Stomach (tissue), 9 donors: Measurements from ENCODE around the gene R3HDM2. TPM values are rescaled to one million over a fixed set of nuclear protein-coding genes. Genes with fewer than 3 reads are reported as not detected.
"Not testable (repeated sequence)": the region's sequence is repeated elsewhere in the genome, so short reads cannot be mapped to it uniquely, and the experiment has no call there.

Source experiments
- DNase-seq, 2 donors: peaks; one replicate each; pipeline versions ENCODE4 v3.0.0 to v3.0.0-alpha.2; 2013 to 2019
- H3K27ac ChIP-seq, 5 donors: fragments of 200-600 bp in 4 of 5; sonication (generic) in 4 of 5; one replicate each; pipeline ENCODE4 v1.5.1; 2013 to 2019; ENCODE audit warnings: mild to moderate bottlenecking in 1 of 5, moderate library complexity in 1 of 5
- H3K27me3 ChIP-seq, 3 donors: fragments of 200-600 bp; sonication (generic); one replicate each; pipeline ENCODE4 v1.5.1; 2017 to 2019; ENCODE audit warnings: mixed run types in 1 of 3
- H3K36me3 ChIP-seq, 4 donors: fragments of 200-600 bp; sonication (generic); 1 replicate in 3 of 4; 2 replicates in 1 of 4; pipeline ENCODE4 v1.5.1; 2016 to 2019
- H3K4me1 ChIP-seq, 4 donors: fragments of 200-600 bp; sonication (generic); one replicate each; pipeline ENCODE4 v1.5.1; 2016 to 2019
- H3K4me3 ChIP-seq, 4 donors: fragments of 200-600 bp; sonication (generic) in 3 of 4; one replicate each; pipeline ENCODE4 v1.5.1; 2016 to 2019; ENCODE audit warnings: mild to moderate bottlenecking in 1 of 4
- H3K9me3 ChIP-seq, 4 donors: fragments of 200-600 bp; sonication (generic); one replicate each; pipeline ENCODE4 v1.5.1; 2016 to 2019
- CTCF ChIP-seq, 7 experiments: fragments of 450-650 bp in 4 of 7; fragments of 200-600 bp in 3 of 7; sonication (generic) in 3 of 7; IDR thresholded peaks; one replicate each; pipeline ENCODE4 v1.5.1; 2016 to 2019; ENCODE audit warnings: antibody characterized with exemption in 7 of 7, control low read depth in 2 of 7, mild to moderate bottlenecking in 1 of 7
- EP300 ChIP-seq: sonication (generic); formaldehyde crosslinking; IDR thresholded peaks from one replicate; pipeline ENCODE4 v1.6.1; 2017; ENCODE audit warnings: antibody characterized with exemption
- POLR2A ChIP-seq, 4 donors: fragments of 450-650 bp; IDR thresholded peaks; one replicate each; pipeline ENCODE4 v1.6.1; 2016; ENCODE audit warnings: antibody characterized with exemption in 4 of 4, control low read depth in 2 of 4, mild to moderate bottlenecking in 1 of 4, moderate library complexity in 1 of 4
- POLR2AphosphoS5 ChIP-seq, 3 donors: sonication (generic); formaldehyde crosslinking; IDR thresholded peaks; one replicate each; pipeline ENCODE4 v1.6.1; 2016; ENCODE audit warnings: antibody characterized with exemption in 3 of 3
- WGBS, 5 donors: extraction: QIAGEN DNeasy Blood & Tissue Kit in 3 of 5; methylation state at CpG; one replicate each; pipeline versions ENCODE4 v1.1.5 to v1.1.7; 2013 to 2018; 5-methylcytosine and 5-hydroxymethylcytosine counted together
- intact Hi-C: fragments of 100-400 bp; cut with DNase I; formaldehyde crosslinking; loops from one replicate; pipeline ENCODE4 v1.15.1; 2023; ENCODE audit warnings: low total_unique reads
- polyA plus RNA-seq, 3 donors: library from polyadenylated mRNA; stranded (reverse); fragments of 200-250 nt; gene quantifications; one replicate each; pipeline ENCODE4 v1.2.3, GENCODE V29; 2013
- total RNA-seq, 5 donors: library from RNA; depleted of rRNA; stranded (reverse); fragments of >200 nt; gene quantifications; one replicate each; pipeline versions ENCODE4 v1.1.0 to v1.2.3, GENCODE V29; 2014 to 2016
- donor health status: healthy with polysubstance abuse.
- donor health status: Bipolar disorder and iron deficiency.
- donor health status: healthy.

R3HDM2 gene
- total and polyA plus RNA-seq, 8 donors: 12.4 to 64.3 (median 24.5) TPM

GRCh38 chr12:57410534-57410933 is 20.3 kb downstream of the R3HDM2 start:
- intact Hi-C loops: no loop called here
- Histone ChIP-seq H3K4me3 (no peak overlapping the region), H3K4me1 (peaks cover 0 to 3% (median 0%) of the 10 kb centered on the region in 4 donors), H3K9me3 (no peaks in the 10 kb centered on the region), H3K36me3 (peaks cover 0 to 7% (median 3%) of the 10 kb centered on the region in 4 donors), H3K27me3 (no peaks in the 10 kb centered on the region), H3K27ac (no peak overlapping the region)
- 95 to 99% (median 98%) methylated on average over 4 of the region's 4 CpGs for WGBS, 5 donors
- no peak for DNase-seq
- TF ChIP-seq CTCF (IDR thresholded peaks at IDR 0.05): no peak
- TF ChIP-seq POLR2A (IDR thresholded peaks at IDR 0.05): no peak
- no peak for TF ChIP-seq POLR2AphosphoS5 (IDR thresholded peaks at IDR 0.05)
- TF ChIP-seq EP300: no peak

- H3K4me3 ChIP-seq: no peak overlapping the region
Measured at GRCh38 chr12:57404966-57405640, 25.7 kb downstream of the R3HDM2 start.

GRCh38 chr12:57402156-57402555 is 28.7 kb downstream of the R3HDM2 start:
- H3K27ac ChIP-seq, intact Hi-C loops, DNase-seq, H3K9me3 ChIP-seq, H3K36me3 ChIP-seq, H3K27me3 ChIP-seq, H3K4me3 ChIP-seq, H3K4me1 ChIP-seq: not testable (repeated sequence)
- 88 to 100% (median 97%) methylated on average over 4 of the region's 4 CpGs for WGBS, 5 donors

More at GRCh38 chr12:57404966-57405640, 25.7 kb downstream of the R3HDM2 start:
- peaks cover 0 to 8% (median 0%) of the 10 kb centered on the region in 4 donors for H3K4me1 ChIP-seq
- no peak for DNase-seq
- no peaks in the 10 kb centered on the region for H3K9me3 ChIP-seq
- TF ChIP-seq POLR2A (IDR thresholded peaks at IDR 0.05) (no peak), POLR2AphosphoS5 (IDR thresholded peaks at IDR 0.05) (no peak), CTCF (IDR thresholded peaks at IDR 0.05) (no peak), EP300 (no peak)
- H3K36me3 ChIP-seq: no peaks in the 10 kb centered on the region
- WGBS, 5 donors: 91 to 96% (median 94%) methylated on average over 5 of the region's 5 CpGs
- H3K27me3 ChIP-seq: no peaks in the 10 kb centered on the region
- no peak overlapping the region for H3K27ac ChIP-seq
- intact Hi-C loops: no loop called here

DNA sequence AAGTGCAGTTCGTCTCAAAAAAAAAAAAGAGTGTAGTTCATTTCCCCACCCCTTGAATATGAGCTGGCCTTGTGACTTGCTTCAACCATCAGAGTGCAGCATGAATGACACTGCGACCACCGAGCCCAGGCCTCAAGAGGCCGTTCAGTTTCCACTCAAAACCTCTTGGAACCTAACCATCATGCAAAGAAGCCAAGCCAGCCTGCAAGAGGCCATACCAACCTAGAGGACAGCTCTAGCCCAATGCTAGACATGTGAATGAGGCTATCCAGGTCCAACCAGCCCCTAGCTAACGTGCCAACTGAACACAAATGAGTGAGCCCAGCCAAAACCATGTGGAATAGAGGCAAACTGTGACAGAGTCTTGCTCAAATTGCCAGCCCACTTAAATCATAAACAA is 29.7 kb downstream of the R3HDM2 start:
- WGBS, 5 donors: 85 to 94% (median 87%) methylated on average over 5 of the region's 5 CpGs
- Histone ChIP-seq H3K27ac (no peak overlapping the region), H3K9me3 (no peaks in the 10 kb centered on the region), H3K36me3 (peaks cover 0 to 8% (median 2%) of the 10 kb centered on the region in 4 donors), H3K4me3 (no peak overlapping the region), H3K27me3 (no peaks in the 10 kb centered on the region), H3K4me1 (peaks cover 0 to 8% (median 0%) of the 10 kb centered on the region in 4 donors)
- TF ChIP-seq CTCF (IDR thresholded peaks at IDR 0.05) (no peak), POLR2AphosphoS5 (IDR thresholded peaks at IDR 0.05) (no peak), EP300 (no peak), POLR2A (IDR thresholded peaks at IDR 0.05) (no peak)
- intact Hi-C loops: no loop called here
- DNase-seq: peak in 1 of 2 donors; percentile 3

DNA sequence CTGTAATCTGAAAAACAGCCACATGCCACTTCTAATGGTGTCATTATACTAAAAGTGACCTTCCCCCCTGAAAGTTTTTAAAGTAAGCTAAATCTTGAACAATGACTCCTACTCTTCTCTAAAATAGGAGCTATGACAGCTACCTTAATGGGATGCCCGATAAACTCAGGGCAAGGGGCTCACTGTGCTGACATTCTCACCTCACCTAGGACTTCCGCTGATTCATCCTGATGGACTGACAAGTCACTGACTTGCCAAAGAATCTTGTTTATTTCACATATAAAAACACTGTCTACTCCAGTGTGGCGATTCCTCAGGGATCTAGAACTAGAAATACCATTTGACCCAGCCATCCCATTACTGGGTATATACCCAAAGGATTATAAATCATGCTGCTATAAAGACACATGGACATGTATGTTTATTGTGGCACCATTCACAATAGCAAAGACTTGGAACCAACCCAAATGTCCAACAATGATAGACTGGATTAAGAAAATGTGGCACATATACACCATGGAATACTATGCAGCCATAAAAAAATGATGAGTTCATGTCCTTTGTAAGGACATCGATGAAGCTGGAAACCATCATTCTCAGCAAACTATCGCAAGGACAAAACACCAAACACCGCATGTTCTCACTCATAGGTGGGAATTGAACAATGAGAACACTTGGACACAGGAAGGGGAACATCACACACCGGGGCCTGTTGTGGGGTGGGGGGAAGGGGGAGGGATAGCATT is 31.0 kb downstream of the R3HDM2 start:
- 95 to 99% (median 97%) methylated on average over 6 to 7 of the region's 7 CpGs for WGBS, 5 donors
- intact Hi-C loops: not testable (repeated sequence)

More for the DNA sequence above, 31.0 kb downstream of the R3HDM2 start:
- not testable (repeated sequence) for H3K4me1 ChIP-seq, H3K4me3 ChIP-seq, H3K27me3 ChIP-seq, DNase-seq, H3K9me3 ChIP-seq, H3K27ac ChIP-seq
- H3K36me3 ChIP-seq: peaks cover 7 to 17% (median 14%) of the 10 kb centered on the region in 4 donors
